ENCODE measurements around the gene NPNT.

DNA sequence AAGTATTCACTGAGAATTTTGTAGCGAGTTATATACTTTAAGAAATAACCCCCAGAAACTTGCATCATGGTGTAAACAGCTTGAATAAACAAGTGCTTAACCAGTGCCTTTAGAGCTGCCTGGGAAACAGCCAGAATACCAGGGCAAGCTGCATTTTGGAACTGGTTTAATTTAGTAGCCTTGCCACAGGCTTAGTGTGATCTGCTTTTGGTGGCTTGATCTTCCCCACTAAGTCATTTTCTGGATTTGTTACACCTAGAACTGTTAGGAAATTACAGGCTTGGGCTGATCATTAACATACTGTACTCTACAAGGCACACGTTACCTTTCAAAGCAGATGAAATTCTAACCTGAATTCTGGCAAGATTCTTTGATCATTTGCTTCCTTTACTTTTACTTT, 35.4 kb downstream of the NPNT start:
- TF ChIP-seq POLR2A (IDR thresholded peaks at IDR 0.05): no peak
- TF ChIP-seq, protein P1, sequence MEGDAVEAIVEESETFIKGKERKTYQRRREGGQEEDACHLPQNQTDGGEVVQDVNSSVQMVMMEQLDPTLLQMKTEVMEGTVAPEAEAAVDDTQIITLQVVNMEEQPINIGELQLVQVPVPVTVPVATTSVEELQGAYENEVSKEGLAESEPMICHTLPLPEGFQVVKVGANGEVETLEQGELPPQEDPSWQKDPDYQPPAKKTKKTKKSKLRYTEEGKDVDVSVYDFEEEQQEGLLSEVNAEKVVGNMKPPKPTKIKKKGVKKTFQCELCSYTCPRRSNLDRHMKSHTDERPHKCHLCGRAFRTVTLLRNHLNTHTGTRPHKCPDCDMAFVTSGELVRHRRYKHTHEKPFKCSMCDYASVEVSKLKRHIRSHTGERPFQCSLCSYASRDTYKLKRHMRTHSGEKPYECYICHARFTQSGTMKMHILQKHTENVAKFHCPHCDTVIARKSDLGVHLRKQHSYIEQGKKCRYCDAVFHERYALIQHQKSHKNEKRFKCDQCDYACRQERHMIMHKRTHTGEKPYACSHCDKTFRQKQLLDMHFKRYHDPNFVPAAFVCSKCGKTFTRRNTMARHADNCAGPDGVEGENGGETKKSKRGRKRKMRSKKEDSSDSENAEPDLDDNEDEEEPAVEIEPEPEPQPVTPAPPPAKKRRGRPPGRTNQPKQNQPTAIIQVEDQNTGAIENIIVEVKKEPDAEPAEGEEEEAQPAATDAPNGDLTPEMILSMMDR (IDR thresholded peaks at IDR 0.05): no peak

All from breast epithelium (tissue), 3 donors.